ENCODE results near the gene PKP2. TPM values are rescaled to one million over a fixed set of nuclear protein-coding genes. Genes with fewer than 3 reads are reported as not detected.

Gene PKP2
- total RNA-seq, 6 donors from 2014 or later: 2.5 to 14.8 (median 5.5) TPM

GRCh38 chr12:32843528-32844095, 53.0 kb downstream of the PKP2 start:
- no peaks in the 10 kb centered on the region for H3K9me3 ChIP-seq
- no peak overlapping the region for H3K4me3 ChIP-seq
- no peaks in the 10 kb centered on the region for H3K36me3 ChIP-seq
- H3K27me3 ChIP-seq: no peaks in the 10 kb centered on the region
- no peak overlapping the region for H3K27ac ChIP-seq
- TF ChIP-seq EP300 (IDR thresholded peaks at IDR 0.05) (no peak), POLR2AphosphoS5 (IDR thresholded peaks at IDR 0.05) (no peak), CTCF (IDR thresholded peaks at IDR 0.05) (no peak), POLR2A (IDR thresholded peaks at IDR 0.05) (no peak)
- no peaks in the 10 kb centered on the region for H3K4me1 ChIP-seq
- DNase-seq (no peak), ATAC-seq (ENCODE audit: low FRiP score in 2 of 2) (peak in 1 of 2 donors; percentile 26)

GRCh38 chr12:32841061-32841460, 55.5 kb downstream of the PKP2 start:
- no peak for TF ChIP-seq EP300 (IDR thresholded peaks at IDR 0.05)
- no peak for TF ChIP-seq POLR2AphosphoS5 (IDR thresholded peaks at IDR 0.05)
- no peak for TF ChIP-seq POLR2A (IDR thresholded peaks at IDR 0.05)
- no peak for TF ChIP-seq CTCF (IDR thresholded peaks at IDR 0.05)

GRCh38 chr12:32839828-32840227, 56.7 kb downstream of the PKP2 start:
- no peak overlapping the region for H3K27ac ChIP-seq
- no peaks in the 10 kb centered on the region for H3K27me3 ChIP-seq
- ATAC-seq (ENCODE audit: low FRiP score in 2 of 2): no peak
- no peaks in the 10 kb centered on the region for H3K36me3 ChIP-seq
- H3K4me3 ChIP-seq: no peak overlapping the region
- WGBS, 2 donors: 46 to 52% methylated on average over 4 of the region's 4 CpGs
- DNase-seq: no peak
- no peaks in the 10 kb centered on the region for H3K9me3 ChIP-seq
- H3K4me1 ChIP-seq: no peaks in the 10 kb centered on the region
- TF ChIP-seq POLR2A (IDR thresholded peaks at IDR 0.05): no peak

More at GRCh38 chr12:32841061-32841460, 55.5 kb downstream of the PKP2 start:
- ATAC-seq (ENCODE audit: low FRiP score in 2 of 2): no peak
- DNase-seq: no peak
- no peak overlapping the region for H3K4me3 ChIP-seq
- no peaks in the 10 kb centered on the region for H3K36me3 ChIP-seq
- no peaks in the 10 kb centered on the region for H3K9me3 ChIP-seq
- 87 to 90% methylated on average over 4 of the region's 4 CpGs for WGBS, 2 donors
- no peaks in the 10 kb centered on the region for H3K27me3 ChIP-seq
- no peaks in the 10 kb centered on the region for H3K4me1 ChIP-seq
- H3K27ac ChIP-seq: no peak overlapping the region

GRCh38 chr12:32837974-32838373, 58.6 kb downstream of the PKP2 start:
- Histone ChIP-seq H3K27ac (no peak overlapping the region), H3K27me3 (no peaks in the 10 kb centered on the region), H3K36me3 (no peaks in the 10 kb centered on the region), H3K9me3 (no peaks in the 10 kb centered on the region), H3K4me3 (no peak overlapping the region), H3K4me1 (no peaks in the 10 kb centered on the region)
- ATAC-seq (ENCODE audit: low FRiP score in 2 of 2) (no peak), DNase-seq (no peak)
- no peak for TF ChIP-seq EP300 (IDR thresholded peaks at IDR 0.05)
- TF ChIP-seq POLR2A (IDR thresholded peaks at IDR 0.05): no peak
- no peak for TF ChIP-seq CTCF (IDR thresholded peaks at IDR 0.05)
- TF ChIP-seq POLR2AphosphoS5 (IDR thresholded peaks at IDR 0.05): no peak
- WGBS, 2 donors: 94 to 97% methylated on average over 5 of the region's 5 CpGs

- ATAC-seq (ENCODE audit: low FRiP score in 2 of 2) (no peak), DNase-seq (no peak)
- Histone ChIP-seq H3K9me3 (no peaks in the 10 kb centered on the region), H3K4me3 (no peak overlapping the region), H3K27me3 (no peaks in the 10 kb centered on the region), H3K27ac (no peak overlapping the region), H3K36me3 (no peaks in the 10 kb centered on the region), H3K4me1 (no peaks in the 10 kb centered on the region)
- TF ChIP-seq POLR2AphosphoS5 (IDR thresholded peaks at IDR 0.05) (no peak), POLR2A (IDR thresholded peaks at IDR 0.05) (no peak), CTCF (IDR thresholded peaks at IDR 0.05) (no peak), EP300 (IDR thresholded peaks at IDR 0.05) (no peak)
- WGBS, 2 donors: 81% methylated on average over 3 of the region's 3 CpGs
These were observed 59.9 kb downstream of the PKP2 start for GRCh38 chr12:32836710-32837109.
